ENCODE results near the gene SNX9.
"Not testable (repeated sequence)": the region's sequence is repeated elsewhere in the genome, so short reads cannot be mapped to it uniquely, and the experiment has no call there.

Gene SNX9

DNA sequence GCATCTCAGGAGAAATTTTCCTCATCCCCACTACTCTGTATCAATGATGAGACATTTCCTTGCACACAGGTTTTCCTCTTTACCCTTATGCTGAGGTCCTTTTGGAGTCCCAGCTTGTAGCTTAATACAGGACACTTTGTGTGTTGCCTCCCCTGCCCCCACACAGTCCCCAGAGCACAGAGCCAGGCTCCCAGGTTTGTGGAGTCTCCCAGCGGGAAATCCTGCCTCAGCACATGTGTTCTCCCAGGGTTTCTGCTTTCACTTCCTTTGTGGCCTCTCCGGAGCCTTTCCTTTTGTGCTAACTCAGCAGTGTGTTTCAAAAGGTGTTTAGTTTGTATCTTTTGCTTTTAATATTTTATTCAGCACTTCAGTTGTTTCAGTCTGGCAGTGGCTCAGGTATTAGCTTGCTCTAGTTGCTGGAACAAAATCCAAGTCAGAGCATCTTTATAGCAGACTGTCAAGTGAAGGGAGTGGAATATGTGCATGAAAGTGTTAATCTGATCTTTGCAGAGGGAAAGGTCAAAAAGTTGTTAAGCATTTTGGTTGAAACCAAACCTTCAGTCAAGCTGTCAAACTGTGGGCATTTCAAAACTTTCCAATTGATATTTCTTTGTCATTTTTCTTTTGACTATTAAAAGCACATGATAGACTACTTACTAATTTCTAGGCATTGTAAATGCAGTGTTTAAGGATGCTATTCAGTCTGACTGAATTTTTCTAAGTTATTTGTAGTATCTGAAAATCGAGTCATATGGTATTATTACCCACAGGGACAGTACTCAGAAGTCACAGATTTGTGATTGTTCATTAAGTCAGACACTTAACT is 8.6 kb downstream of the SNX9 start:
- DNase-seq (ENCODE audit: low spot score), result no peak

DNA sequence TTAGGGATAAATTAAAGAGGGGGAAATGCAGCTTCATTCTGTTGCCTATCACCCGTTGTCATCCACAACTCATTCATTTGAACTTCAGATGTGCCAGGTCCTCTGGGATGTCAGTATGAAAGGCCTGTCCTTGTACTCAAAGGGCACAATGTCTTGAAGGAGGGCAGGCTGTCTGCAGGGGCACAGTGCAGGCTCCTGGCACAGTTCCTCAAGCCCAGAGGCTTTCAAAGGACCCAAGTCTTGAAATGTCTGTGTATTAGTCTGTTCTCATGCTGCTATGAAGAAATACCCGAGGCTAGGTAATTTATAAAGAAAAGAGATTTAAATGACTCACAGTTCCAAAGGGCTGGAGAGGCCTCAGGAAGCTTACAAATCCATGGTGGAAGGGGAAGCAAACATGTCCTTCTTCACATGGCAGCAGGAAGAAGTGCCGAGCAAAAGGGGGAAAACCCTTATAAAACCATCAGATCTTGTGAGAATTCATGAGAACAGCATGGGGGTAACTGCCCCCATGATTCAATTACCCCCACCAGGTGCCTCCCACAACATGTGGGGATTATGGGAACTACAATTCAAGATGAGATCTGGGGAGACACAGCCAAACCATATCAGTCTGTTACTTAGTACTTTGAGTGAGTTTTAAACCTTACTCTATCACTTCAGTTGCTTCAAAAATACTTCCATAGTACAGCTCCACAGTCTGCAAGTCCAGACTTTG is 9.4 kb downstream of the SNX9 start:
- DNase-seq (ENCODE audit: low spot score), result no peak

DNA sequence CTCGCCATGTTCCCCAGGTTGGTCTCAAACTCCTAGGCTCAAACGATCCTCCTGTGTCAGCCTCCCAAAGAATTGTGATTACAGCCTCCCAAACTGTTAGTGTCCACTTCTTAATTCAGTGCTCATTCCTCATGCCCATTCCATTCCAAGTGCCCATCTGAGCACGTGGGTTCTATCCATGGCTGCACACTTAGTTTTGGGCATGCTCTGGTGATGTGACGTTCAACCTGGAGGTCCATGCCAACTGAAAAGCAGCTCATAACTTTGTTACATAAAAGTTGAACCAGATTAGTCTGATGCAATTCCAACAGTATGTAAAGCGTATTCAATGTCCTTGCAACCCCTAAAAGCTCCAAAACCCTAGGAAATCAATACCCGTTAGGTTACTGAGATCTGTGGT is 11.5 kb downstream of the SNX9 start:
- no peak for DNase-seq (ENCODE audit: low spot score)

DNA sequence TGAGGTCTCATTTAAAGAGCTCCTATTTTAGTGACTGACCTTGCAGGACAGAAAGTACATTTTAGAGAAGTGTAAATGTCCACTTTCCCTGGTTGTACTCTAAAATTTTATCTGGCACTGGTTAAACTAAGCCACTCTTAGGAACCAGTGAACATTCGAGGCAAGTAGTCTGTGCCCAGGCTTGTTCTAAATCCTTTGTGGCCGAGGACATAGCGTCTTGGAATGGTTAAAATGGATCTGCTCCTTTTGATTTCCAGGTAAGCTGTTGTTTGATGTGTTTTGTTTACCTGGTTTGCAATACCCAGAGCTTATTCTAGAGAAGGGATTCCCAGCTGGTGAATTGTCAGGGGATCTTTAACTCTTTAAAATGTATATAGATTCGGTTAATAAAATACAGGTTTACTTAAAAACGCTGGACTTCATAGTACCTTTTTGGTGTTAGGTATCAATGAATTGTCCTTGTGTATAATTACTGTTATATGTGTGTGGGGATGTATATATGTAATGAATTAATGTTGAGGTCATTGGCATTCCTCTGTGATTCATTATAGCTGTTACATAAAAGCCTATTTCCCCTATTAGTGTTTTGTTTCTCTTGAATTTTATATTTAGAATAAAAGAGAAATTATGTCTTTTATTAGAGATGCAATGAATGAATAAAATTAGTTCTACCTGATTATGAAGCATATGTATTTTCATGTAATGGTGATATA is 15.8 kb downstream of the SNX9 start:
- no peak for DNase-seq (ENCODE audit: low spot score)

DNA sequence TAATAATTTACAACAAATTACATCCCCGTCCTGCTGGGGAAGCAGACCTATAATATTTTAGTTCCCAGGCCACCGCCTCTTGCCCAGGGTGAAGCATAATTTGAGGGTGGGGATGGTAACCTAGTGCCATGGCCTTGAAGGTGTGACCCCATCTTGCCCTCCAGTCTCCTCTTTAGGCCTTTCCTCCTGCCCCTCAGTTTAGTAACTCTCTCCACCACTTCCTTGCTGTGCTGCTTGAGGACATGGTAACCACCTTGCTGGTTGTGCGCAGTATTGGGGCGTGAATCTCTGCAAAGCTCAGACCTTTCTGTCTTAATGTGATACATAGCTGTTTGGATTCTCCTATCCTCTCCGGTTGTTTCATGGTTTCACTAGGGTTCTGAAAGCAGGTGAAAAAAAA is 16.6 kb downstream of the SNX9 start:
- DNase-seq (ENCODE audit: low spot score), result no peak

DNA sequence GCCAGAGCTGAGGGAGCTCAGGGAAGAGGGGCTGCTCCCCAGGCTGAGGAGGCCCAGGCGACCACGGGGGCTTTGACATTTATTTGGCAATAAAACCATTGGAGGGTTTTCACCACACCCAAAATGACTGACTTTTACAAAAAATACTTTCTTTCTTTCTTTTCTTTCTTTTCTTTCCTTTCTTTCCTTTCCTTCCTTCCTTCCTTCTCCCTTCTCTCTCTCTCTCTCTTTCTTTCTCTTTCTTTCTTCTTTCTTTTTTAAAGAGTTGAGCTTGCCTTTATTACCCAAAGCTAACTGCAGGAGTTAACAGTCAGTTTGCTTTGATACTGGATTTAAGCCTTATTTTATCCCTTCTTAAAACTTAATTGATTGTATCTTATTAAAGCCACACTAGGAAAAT is 17.2 kb downstream of the SNX9 start:
- DNase-seq (ENCODE audit: low spot score), result no peak

DNA sequence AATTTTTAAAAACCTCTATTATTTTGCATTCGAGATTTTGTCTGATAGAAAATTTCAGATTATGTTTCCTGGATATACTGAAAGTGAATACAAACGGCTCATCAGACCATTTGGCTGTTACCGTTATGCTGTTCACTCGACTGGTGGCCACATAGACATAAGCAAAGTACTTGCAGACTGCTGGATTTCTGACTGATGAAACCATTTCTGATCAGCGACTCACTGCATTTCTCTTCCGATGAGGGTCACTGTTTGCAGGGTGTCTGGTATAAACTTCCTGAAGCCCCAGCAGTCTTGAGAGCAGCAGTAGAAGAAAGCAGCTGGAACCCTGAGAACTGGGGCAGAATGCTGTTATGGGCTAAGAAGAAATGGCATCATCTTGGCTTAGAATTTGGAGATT is 17.7 kb downstream of the SNX9 start:
- no peak for DNase-seq (ENCODE audit: low spot score)

DNA sequence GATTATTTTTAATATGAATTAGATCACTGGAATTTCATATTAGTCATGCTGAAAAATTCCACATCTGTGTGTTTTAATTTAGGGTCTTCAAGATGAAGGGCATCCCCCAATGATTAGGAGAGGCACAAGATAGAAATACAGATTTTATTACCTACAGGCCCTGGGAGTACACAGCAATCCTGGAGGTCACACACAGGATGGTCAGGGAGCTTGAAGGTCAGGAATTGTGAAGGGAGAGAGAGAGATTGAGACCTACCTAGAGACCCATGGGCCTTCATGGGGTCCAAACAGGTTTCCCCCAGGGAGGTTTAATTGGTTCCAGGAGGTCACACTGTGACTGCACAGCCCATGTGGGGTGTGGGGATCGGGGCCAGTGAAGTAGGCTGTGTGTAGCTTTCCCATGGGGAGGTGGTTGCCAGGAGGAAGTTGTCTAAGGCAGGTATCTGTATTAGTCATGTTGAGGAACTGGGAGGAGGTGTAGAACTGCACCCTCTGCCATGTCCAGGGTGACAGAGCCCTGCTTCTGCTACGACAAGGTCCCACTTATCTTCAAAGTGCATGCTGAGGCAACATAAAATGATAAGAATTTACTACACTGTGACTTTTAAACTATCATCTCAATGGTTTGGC is 18.3 kb downstream of the SNX9 start:
- no peak for DNase-seq (ENCODE audit: low spot score)

DNA sequence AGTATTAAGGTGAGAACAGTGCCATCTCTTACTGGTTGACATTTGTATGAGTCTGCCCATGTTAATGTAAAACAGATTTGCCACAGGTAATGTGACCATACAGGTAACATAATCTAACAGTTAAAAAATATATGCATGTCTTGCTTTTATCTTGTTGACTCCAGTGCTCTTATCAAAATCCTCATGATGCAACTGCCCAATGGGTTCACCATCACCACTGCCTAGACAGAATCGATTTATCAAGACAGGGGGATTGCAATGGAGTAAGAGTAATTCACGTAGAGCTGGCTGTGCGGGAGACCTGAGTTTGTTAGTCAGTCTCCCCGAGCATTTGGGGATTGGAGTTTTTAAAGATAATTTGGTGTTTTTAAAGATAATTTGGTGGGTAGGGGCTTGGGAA is 19.2 kb downstream of the SNX9 start:
- DNase-seq (ENCODE audit: low spot score), result no peak

DNA sequence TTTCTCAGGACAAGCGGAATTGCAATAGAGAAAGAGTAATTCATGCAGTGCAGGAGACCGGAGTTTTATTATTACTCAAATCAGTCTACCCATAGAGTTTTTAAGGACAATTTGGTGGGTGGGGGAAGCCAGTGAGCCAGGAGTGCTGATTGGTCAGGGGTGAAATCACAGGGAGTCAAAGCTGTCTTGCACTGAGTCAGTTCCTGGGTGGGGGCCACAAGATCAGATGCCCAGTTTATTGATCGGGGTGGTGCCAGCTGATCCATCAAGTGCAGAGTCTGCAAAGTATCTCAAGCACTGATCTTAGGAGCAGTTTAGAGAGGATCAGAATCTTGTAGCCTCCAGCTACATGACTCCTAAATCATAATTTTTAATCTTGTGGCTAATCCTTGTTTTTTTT is 21.1 kb downstream of the SNX9 start:
- not testable (repeated sequence) for DNase-seq (ENCODE audit: low spot score)

DNA sequence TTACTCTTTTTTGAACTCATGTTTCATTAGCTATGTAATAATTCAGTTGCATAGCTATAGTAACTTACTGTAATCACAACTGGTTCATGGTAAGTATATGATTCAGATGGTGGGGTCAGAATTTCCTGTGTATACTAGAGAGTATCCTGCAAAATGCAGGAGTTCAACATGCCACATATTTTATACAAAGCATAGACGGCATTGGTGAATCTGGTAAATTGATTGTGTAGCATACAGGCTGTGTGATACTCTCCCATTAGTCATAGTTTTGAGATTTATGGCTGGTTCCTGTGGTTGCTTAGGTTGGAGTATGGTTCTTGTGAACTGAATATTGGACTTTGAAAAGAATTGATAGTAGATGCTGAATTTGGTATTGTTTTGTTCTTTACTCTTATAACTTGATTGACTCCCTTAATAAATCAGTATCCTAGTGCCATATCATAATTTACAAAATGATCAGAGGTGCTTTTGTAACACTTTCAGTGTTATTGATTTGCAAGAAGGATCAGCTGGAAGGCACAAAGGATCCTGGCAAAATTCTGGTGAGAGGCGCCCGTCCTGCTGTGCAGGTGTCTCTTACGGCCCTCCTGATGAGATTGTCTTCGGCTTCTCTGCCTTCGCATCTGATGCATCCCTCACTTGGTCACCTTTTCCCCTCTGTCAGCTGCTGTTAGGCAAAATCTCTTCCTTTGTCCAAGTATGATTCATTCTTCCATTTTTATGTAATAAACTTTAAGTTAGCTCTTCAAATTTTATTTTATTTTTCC is 22.6 kb downstream of the SNX9 start:
- DNase-seq (ENCODE audit: low spot score), result no peak

DNA sequence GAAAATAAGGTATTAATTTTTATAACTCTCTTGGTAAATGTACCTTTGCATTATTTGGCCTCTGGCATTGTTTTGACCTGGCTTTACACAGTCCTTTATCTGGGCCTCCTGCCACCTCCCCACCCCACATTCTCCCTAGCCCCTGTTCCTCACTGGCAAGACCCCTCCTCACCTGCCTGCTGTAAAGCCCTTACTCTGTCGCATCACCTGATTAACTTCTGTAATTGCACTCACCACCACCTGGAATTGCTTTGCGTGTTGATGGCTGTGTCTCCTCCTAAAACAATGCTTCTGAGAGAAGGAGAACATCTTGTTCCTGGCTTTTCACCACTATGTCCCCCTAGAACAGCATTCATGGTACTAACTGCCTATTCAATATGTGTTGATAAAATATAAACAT is 24.8 kb downstream of the SNX9 start:
- DNase-seq (ENCODE audit: low spot score), result no peak

DNA sequence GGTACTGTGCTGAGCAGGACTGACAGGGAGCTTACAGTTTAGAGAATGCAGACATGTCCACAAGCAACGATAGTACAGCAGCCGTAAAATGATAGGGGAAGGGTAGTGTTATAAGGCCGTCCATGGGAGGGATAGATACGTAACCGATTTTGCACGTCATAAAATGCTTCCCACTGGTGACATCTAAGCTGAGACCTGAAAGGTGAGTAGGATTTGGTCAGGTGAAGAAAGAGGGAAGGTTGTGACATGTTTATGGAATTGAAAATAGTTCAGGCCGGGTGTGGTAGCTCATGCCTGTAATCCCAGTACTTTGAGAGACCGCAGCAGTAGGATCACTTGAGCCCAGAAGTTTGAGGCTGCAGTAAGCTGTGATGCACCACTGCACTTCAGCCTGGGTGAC is 25.6 kb downstream of the SNX9 start:
- DNase-seq (ENCODE audit: low spot score), result no peak

DNA sequence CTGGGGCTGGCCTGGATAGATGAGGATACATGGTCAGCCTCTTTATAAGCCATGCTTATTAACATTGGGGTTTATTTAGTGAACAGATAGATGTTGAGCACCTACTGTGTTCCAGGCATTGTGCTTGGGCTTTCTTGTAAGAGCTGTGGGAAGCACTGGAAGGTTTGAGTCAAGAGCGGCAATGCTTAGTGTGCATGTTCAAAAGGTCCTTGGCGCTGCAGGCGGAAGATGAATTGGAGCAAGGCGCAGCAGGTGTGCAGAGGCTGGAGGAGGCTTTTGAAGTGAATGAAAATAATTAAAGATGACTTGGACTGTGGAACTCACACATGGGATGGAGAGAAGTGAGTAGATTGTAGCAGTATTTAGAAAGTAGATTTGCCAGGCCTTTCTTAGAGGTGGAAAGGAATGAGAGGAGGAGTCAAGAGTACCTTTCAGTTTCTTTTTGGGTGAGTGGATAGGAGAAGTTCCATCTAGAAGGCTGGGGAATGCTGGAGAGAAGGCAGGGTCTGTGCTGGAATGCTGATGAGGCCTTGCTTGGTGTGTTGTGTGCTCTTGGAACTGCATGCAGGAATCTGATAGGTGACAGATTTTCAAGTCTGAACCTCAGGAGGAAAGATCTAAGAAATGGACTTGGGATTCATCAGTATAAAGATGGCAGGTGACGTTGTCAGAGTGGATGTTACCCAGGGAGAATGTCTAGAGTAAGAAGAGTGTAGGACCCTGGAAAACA is 26.4 kb downstream of the SNX9 start:
- DNase-seq (ENCODE audit: low spot score), result no peak

DNA sequence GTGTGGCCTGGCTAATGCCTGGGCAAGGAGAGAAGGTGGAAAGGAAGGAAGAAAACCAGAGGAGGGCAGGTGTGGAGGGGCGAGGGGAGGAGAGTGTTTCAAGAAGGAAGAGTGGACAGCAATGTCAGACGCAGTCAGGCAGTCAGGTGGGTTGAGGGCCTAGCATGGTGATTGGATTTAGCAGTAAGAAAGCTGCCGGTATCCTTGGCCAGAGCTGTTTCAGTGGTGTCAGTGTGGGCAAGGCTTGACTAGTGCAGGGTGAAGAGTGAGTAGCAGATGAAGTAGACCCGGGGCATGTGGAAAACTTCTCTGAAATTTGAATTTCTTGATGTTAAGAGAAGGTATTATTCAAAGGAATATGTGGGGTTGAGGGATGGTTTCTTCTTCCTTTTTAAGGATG is 27.0 kb downstream of the SNX9 start:
- no peak for DNase-seq (ENCODE audit: low spot score)

DNA sequence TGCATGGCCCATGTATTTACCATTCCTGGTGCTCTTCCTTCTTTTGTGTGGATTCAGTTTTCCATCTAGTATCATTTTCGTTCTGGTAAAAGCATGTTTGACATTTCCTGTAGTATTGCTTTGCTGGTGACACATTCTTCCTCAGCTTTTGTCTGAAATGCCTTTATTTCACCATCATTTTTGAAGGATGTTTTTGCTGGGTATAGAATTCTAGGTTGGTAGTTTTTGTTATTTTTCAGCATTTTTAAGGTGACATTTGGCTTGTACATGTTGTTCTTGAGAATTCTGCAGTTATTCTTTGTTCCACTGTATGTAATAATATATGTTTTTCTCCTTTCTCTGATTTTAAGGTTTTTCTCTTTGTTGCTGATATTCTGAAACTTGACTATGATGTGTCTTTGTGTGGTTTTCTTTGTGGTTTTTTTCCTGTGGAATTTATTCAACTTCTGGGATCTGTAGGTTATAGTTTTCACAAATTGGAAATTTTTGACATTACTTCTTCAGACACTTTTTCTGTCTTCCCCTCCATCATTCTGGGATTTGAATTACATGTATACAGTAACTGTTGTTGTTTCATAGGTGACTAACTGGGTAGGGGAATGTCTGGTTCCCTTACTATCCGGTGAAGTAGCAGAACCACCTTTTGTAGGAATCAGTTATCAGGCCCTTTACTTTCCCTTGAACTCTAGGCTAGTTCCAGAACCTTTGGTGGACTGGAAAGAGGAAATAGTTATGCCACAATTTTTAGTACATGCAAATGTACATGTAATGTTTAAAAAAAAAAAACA is 30.2 kb downstream of the SNX9 start:
- DNase-seq (ENCODE audit: low spot score), result no peak

DNA sequence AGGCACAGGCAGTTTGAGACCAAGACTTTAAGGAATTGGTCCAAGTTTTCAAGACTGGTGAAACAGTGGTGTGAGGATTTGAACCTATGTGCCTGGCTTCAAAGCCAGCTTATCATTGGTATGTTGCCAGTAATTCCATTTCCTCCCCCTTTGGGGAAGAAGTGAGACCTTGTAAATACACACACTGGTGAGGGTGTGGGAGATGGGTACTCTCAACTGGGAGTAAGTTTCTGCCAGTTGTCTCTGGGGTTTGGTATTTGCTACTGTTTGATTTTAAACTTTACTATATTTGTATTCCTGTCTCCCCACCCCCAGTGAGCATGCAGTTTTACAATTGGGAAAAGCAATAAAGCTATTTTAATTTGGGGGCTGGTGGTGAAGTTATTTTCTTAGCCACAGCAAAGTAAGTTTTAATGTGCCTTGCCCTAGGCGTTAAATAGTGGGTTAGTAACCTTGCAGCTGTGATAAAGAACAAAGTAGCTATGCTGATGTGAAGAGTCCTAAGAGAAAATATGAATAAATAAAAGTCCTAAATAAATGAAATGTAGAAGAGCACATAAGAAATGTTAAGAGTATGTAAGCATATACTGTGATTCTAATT is 31.0 kb downstream of the SNX9 start:
- no peak for DNase-seq (ENCODE audit: low spot score)

DNA sequence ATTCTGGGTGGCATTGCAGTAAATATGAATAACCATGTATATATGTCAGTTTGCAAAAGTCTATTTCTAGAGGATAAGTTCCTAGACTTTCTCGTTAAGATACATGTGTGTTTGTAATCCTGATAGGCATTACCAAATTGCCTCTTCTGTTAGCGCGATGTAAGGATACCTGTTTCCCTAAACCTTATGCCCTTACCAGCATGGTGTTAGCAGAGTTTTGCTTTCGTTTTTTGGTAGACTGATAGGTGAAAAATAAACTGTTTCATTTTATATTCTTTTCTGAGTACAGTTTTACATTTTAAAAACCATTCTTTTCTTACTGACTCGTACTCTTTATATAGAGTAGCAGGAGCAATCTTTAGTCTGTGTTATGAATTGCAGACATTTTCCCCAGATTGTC is 32.3 kb downstream of the SNX9 start:
- no peak for DNase-seq (ENCODE audit: low spot score)

DNA sequence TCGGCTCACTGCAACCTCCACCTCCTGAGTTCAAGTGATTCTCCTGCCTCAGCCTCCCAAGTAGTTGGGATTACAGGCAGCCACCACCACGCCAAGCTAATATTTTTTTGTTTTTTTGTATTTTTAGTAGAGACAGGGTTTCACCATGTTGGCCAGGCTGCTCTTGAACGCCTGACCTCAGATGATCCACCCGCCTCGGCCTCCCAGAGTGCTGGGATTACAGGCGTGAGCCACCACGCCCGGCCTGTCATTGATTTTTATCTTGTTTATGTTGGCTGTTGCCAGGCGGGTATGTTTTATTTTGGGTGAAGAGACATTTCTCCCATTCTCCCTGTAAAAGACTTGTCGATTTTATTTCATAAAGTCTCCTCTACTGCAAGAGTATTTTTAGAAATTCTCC is 32.8 kb downstream of the SNX9 start:
- not testable (repeated sequence) for DNase-seq (ENCODE audit: low spot score)

DNA sequence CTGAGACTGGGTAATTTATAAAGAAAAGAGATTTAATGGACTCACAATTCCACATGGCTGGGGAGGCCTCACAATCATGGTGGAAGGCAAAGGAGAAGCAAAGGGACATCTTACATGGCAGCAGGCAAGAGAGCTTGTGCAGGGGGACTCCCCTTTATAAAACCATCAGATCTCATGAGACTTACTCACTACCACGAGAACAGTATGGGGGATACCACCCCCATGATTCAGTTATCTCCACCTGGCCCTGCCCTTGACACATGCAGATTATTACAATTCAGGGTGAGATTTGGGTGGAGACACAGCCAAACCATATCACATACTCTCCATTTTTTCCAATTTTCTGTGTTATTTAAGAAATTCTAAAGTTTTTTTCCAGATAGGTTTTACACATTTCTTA is 35.6 kb downstream of the SNX9 start:
- not testable (repeated sequence) for DNase-seq (ENCODE audit: low spot score)
